ENCODE results near the gene NECAB3. TPM values are rescaled to one million over a fixed set of nuclear protein-coding genes. Genes with fewer than 3 reads are reported as not detected.

NECAB3 gene
- total RNA-seq, 1 experiment from 2014 or later, result 46.4 TPM

DNA sequence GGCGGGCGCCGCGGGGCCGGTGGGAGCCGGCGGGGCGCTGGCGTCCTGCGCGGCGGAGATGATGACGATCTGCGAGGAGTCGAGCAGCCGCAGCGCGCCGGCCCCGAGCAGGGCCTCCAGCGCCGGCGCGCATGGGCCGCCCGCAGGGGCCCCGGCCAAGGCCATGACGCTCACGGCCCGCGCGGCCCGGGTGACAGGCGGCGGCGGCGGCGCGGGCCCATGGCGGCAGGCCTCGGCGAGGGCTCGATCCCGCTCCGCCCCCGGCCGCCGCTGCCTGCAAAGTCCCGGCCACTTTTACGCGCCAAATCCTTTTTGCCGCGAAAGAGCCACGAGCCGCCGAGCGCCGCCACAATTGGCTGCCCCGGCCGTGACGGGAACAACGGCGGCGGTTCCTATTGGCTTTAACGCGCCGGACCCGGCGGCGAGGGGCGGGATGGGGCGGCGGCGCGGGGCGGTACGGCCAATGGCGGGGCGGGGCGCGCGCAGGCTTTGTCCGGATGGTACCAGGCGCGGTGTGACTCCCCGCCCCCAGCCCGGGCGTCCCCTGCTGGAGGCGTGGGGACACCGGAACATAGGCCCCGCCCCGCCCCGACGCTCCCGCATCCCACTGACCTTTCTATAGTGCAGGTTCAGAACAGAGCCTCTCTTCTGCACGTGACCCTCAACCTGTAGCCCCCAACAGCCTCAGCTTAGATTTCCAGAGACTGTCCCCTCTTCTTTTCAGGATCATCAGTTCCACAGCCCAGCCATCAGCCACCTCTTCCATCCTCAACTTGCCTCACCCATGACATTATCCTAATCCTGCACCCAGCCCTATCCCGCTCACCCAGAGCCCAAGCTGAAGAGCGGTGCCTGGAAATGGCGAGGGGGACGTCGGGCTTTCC lies 12.1 kb upstream of the NECAB3 start, which contains the start of gene E2F1:
Gene E2F1, minus strand, starts transcription at position 286 of the 884 bp plus-strand sequence. Its CDS starts 121 bp downstream, at position 165.
- Histone ChIP-seq H3K4me3 (ENCODE audit: low read depth in 2 of 2, low read length in 2 of 2) (peak within 1 kb of the TSS; percentile 58 to 83), H3K9me3 (ENCODE audit: control insufficient read depth, insufficient read depth, low read depth, low read length) (no peaks in the 10 kb centered on the region), H3K4me1 (ENCODE audit: control insufficient read depth, insufficient read depth, low read length) (peaks cover 6% of the 10 kb centered on the region), H3K27me3 (ENCODE audit: control insufficient read depth, insufficient read depth, low read length) (no peaks in the 10 kb centered on the region), H3K36me3 (ENCODE audit: control insufficient read depth, insufficient read depth, low read length) (no peaks in the 10 kb centered on the region), H3K27ac (ENCODE audit: low read length) (peak within 1 kb of the TSS; percentile 87)
- ChIA-PET CTCF (no interaction called here), POLR2A (no interaction called here)
- in situ Hi-C loops (cut with HindIII; ENCODE audit: low pct_unique_long_range_greater_than_20kb, low sequenced_read_pairs) (no loop called here), intact Hi-C loops (cut with micrococcal nuclease; ENCODE audit: unreplicated experiment) (no loop called here)
- DNase-seq (ENCODE audit: low read depth, low spot score) (peak; percentile 28), ATAC-seq (peak; percentile 97)
- BruUV-seq (replicated peaks), result no TSS peak
- no peak; the same call in 1 of the 2 replicates for TF ChIP-seq CTCF (IDR thresholded peaks at IDR 0.05)
- 0 out of 2 replicates have a peak, but pooled peaks have one; percentile 21 for TF ChIP-seq TCF7L2 (IDR thresholded peaks at IDR 0.05; ENCODE audit: low read depth, low read length)
- peak; percentile 97 for TF ChIP-seq SIN3A (IDR thresholded peaks at IDR 0.05; ENCODE audit: borderline replicate concordance, insufficient read depth, low read depth, low read length)
- TF ChIP-seq REST (IDR thresholded peaks at IDR 0.05; ENCODE audit: insufficient read depth in 1 of 2, low read depth in 2 of 2, low read length in 1 of 2), result no peak
- peak; percentile 53; the same call in 1 of the 2 replicates for TF ChIP-seq POLR2AphosphoS5 (IDR thresholded peaks at IDR 0.05; ENCODE audit: low read depth, low read length)

DNA sequence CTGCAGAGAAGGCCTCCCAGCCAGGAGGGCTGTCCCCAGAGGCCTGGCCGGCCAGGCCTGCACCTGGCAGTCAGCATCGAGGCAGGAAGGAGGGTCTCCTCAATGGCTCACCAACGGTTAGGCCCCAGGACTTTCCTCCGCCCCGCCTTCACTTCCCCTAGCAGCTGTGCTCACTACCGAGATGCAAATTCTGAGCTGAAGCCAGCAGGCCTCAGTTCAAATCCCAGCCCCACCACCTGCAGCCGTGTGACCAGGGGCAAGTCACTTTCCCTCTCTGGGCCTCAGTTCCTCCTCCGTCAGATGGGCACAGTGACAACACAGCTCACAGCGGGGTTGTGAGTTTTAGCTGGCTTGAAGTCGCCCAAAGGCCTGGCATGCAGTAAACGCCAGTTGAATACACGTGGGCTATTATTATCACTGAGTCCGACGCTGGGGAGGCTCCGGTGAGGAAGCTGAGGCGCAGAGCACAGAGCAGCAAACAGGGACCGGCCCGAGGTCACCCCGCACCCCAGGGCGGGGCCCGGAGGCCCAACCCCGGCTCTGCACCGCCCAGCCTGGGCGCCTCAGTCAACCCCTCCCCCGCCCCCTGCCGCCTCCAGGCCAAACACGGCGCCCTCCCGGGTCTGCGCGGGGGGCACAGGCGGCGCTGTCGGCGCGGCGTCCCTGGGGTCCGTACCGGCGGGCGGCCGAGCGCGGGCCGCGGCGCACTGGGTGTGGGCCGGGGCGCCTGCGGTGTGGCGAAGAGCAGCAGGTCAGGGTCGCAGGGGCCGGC lies 11.3 kb upstream of the NECAB3 start:
- Histone ChIP-seq H3K4me3 (ENCODE audit: low read depth in 2 of 2, low read length in 2 of 2) (peak overlapping the region; percentile 58 to 83), H3K27ac (ENCODE audit: low read length) (peak overlapping the region; percentile 80), H3K4me1 (ENCODE audit: control insufficient read depth, insufficient read depth, low read length) (peaks cover 6% of the 10 kb centered on the region), H3K27me3 (ENCODE audit: control insufficient read depth, insufficient read depth, low read length) (no peaks in the 10 kb centered on the region), H3K36me3 (ENCODE audit: control insufficient read depth, insufficient read depth, low read length) (no peaks in the 10 kb centered on the region), H3K9me3 (ENCODE audit: control insufficient read depth, insufficient read depth, low read depth, low read length) (no peaks in the 10 kb centered on the region)
- intact Hi-C loops (cut with micrococcal nuclease; ENCODE audit: unreplicated experiment) (no loop called here), in situ Hi-C loops (cut with HindIII; ENCODE audit: low pct_unique_long_range_greater_than_20kb, low sequenced_read_pairs) (no loop called here)
- BruUV-seq (replicated peaks), result no TSS peak
- DNase-seq (ENCODE audit: low read depth, low spot score), result no peak
- ChIA-PET POLR2A (no interaction called here), CTCF (interaction anchor here (0.5 kb wide), 1 partner anchor 274 kb away, joined by 4 read pairs; no protein-coding TSS in a partner anchor)
- no peak for TF ChIP-seq SIN3A (IDR thresholded peaks at IDR 0.05; ENCODE audit: borderline replicate concordance, insufficient read depth, low read depth, low read length)
- no peak for TF ChIP-seq POLR2AphosphoS5 (IDR thresholded peaks at IDR 0.05; ENCODE audit: low read depth, low read length)
- TF ChIP-seq REST (IDR thresholded peaks at IDR 0.05; ENCODE audit: insufficient read depth in 1 of 2, low read depth in 2 of 2, low read length in 1 of 2), result no peak
- no peak for TF ChIP-seq TCF7L2 (IDR thresholded peaks at IDR 0.05; ENCODE audit: low read depth, low read length)
- TF ChIP-seq CTCF (IDR thresholded peaks at IDR 0.05), result no peak
- ATAC-seq, result peak; percentile 73

Data from Panc1 (cell line).